HG03565 (cell line): Measurements from ENCODE around the gene TAF1D.

Source experiments
- ATAC-seq: cut with Tn5 transposase; IDR thresholded peaks from one replicate; pipeline ENCODE4 v1.9.1; 2021; ENCODE audit warnings: mild to moderate bottlenecking, moderate library complexity; ENCODE audit not compliant: unreplicated experiment

TAF1D gene

DNA sequence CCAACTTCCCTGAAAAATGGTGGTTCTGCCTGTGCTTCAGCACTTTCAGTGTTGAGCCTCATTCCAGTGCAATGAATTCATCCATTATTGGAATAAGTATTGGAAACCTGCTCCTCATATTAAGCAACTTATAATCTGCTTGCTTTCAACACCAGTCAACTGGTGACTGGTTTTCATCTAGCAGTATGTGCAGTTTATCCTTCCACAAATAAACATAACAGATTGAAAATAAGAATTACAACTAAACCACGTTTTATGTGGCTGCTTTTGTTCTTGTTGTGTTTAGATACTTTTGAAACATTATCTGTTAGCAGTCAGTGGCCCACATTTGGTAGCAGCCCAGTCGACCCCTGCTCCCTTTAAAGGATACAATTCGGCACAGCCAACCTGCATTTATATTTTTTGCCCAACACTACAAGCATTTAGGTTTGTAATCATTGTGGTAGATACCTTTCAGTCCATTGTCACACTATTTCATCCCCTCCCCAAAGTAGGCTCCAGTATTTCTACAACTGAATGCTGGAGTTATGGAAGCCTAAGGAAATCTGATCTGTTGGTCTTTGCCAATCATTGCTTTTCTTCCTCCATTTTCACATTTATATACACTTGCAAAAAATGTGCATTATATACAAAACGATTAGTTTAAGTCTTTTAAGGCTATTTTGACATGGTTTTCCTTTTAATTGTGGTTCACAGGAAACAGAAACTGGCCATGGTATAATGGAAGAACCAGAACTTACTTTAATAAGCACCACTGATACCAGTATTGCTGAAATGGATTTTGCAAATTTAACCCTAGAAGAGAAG lies 13.1 kb downstream of the TAF1D start:
- ATAC-seq, result no peak

DNA sequence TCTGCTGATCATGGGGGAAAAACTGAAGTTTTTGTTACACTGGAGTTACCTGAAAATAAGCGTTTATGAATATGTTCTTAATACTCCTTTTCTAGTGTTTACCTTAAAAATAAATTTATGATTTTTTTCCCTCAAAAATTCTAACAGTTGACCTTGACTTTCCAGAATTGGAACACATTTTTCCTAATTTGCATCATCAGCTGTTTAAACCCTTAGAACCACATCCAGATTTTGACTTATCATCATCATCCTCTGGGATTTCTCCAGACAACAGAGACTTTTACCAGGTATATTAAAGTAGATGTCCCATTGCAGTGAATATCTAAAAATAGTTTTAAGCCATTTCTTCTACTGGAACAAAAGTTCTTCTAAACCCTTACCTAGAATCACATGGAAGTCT lies 17.2 kb downstream of the TAF1D start:
- ATAC-seq, result no peak

DNA sequence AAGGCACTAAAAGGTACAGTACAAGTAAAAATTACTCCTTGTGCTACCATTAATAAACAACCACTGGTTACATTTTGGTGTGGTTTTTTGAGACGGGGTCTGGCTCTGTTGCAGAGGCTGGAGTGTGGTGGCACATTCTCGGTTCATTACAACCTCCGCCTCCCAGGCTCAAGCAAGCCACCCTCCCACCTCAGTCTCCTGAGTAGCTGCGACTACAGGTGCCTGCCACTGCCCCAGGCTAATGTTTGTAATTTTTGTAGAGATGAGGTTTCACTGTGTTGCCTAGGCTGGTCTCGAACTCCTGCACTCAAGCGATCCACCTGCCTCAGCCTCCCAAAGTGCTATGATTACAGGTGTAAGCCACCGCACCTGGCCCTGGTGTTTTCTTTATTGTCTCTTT lies 20.8 kb downstream of the TAF1D start:
- no peak for ATAC-seq

DNA sequence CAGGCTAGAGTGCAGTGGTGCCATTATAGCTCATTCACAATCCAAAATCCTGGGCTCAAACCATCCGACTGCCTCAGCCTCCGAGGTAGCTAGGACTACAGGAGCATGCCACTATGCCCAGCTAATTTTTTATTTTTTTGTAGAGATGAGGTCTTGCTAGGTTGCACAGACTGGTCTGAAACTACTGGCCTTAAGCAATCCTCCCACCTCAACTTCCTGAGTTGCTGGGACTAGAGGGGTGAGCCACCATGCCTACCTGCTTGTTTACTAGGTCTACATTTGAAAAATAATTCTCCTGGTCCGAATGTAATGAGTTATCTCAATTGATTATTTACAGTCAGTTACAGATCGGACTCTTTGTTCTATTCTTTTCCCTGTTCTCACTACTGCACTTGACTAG lies 22.0 kb downstream of the TAF1D start:
- ATAC-seq, result no peak

DNA sequence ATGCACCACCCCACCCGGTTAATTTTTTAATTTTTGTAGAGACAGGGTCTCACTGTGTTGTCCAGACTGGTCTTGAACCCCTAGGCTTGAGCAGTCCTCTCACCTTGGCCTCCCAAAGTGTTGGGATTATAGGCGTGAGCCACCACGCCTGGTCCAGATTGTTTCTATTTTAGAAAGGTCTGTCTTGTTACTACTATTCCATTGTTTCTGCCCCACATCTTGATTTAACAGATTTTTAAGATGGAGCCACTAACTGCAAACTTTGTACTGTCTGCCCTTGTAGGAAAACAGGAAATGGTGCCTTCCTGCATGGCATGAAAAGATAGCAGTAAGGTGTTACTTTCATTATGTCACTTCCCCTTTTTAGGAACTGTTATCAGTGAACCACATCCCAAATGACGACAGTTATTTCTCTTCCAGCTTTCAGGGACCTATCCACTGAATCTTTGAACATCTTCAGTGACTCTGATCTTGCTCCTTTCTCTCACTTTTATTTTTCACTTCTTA lies 23.2 kb downstream of the TAF1D start:
- peak; percentile 76 for ATAC-seq

DNA sequence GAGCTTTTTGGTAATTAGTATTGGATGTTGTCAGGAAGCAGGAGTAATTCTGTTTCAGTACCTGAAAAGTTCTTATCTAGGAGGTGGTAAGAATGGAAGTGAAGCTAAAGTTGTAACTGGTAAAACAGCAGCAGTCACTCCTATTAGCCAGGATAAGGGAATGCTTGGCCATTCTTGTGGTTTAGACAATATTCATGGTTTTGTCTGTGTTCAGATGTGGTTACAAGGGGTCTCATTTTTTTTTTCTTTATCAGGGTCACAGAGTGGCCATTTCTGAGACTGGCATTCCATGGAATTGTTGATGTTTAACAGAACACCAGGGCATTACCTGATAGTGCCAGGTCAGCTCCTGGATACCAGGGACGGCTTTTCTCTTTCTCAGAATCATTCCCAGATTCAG lies 23.8 kb downstream of the TAF1D start:
- ATAC-seq, result no peak

DNA sequence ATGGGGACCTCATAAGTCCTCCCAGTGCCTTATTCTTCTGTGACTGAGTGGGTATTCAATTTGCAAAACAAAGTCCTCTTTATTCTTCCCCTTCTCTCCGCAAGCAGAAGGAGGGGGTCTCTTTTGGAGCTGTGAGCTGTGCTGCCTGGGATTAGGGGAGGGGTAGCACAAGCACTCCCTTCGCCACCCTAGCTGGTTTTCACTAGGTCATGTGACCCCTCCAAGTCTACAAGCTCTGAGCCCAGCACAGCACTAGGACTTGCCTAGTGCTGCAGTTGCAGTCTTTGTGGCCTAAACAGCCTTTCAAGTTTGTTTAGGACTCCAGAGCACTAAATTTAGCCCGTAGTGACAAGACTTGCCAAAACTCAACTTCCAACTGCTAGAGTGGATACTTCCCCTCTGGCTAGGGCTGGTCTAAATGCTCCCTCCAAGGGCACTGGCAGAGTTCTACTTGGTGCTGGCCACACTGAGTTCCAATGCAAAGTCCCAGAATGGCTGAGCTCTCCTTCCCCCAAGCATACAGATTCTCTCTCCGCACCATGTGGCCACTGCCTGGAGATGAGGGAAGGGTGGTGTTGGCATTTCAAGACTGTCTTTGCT lies 25.4 kb downstream of the TAF1D start:
- ATAC-seq, result no peak

DNA sequence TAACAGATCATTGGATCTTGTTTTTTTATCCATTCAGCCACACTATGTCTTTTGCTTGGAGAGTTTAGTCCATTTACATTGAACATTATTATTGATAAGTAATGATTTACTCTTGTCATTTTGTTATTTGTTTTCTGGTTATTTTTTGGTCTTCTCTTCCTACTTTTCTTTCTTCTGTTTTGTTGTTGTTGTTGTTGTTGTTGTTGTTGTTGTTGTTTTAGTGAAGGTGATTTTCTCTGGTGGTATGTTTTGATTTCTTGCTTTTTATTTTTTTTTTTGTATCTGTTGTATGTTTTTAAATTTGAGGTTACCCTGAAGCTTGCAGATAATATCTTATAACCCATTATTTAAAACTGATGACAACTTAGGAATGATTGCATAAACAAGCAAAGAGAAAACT lies 28.6 kb downstream of the TAF1D start:
- ATAC-seq, result no peak

DNA sequence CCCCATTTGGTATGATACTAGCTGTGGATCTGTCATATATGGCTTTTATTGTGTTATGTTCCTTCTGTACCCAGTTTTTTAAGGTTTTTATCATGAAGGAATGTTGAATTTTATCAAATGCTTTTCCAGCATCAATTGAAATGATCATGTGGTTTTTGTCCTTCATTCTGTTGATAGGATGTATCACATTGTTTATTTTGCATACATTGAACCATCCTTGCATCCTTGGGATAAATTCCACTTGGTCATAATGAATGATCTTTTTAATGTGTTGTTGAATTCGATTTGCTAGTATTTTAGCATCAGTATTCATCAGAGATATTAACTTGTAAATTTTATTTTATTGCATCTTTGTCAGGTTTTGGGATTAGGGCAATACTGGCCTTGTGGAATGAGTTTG lies 31.1 kb downstream of the TAF1D start:
- no peak for ATAC-seq

DNA sequence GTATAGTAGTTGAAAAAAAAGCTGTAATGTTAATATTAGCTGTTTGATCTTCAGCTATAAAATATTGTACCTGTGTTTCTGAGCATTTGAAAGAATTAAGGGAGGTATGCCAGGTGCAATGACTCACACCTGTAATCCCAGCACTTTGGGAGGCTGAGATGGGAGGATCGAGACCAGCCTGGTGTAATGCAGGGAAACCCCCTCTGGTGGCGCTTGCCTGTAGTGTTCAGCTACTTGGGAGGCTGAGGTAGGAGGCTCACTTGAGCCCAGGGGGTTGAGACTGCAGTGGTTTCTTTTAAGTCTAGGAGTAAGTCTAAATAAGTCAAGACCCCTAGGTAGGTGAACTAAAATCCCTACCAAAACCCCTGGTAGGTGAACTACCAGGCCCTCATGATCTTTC lies 37.1 kb downstream of the TAF1D start:
- no peak for ATAC-seq

DNA sequence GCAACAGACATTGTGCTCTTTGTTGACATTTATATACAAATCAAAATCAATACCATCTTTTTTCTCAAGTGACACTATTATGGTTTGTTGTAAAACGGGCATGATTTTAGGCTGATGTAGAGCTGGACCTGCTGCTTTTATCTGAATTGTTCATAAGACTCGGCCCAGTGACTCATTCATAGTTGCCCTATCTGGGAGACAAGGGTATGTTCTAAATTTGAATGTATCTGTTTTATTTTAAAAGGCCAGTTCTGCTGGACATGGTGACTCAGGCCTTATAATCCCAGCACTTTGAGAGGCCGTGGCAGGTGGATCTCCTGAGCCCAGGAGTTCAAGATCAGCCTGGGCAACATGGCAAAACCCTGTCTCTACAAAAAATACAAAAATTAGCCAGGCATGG lies 40.5 kb downstream of the TAF1D start:
- ATAC-seq, result no peak

DNA sequence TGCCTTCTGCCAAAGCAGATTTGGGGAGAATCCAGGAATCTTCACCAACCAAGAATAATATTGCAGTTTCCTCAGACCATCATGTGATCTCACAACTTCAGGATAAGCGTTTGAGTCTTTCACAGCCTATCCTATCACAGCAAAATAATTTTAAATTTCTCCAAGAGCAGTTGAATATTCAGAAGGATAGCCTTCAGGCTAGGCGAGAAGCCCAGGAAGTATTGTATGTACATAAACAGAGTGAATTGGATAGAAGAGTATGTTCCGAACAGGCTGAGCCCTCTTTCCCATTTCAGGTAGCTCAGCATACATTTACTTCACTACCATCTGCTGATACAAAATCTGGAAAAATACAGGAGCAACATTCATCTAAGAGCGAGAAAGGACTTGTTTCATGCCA lies 43.7 kb downstream of the TAF1D start:
- ATAC-seq, result no peak

DNA sequence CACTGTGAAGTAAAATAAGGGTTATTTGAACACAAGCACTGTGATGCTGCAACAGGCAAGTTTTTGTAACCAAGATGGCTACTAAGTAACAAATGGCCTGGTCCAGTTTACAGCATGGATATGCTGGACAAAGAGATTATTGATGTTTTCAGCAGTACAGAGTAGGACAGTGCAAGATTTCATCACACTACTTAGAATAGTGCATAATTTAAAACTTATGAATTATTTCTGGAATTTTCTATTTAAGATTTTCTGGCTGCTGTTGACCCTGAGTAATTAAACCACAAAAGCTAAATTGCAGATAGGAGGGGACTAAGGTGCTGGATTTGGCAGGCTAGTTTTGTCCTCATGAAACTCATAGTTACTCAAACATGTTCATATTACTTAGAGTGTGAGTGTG lies 46.7 kb downstream of the TAF1D start:
- no peak for ATAC-seq

DNA sequence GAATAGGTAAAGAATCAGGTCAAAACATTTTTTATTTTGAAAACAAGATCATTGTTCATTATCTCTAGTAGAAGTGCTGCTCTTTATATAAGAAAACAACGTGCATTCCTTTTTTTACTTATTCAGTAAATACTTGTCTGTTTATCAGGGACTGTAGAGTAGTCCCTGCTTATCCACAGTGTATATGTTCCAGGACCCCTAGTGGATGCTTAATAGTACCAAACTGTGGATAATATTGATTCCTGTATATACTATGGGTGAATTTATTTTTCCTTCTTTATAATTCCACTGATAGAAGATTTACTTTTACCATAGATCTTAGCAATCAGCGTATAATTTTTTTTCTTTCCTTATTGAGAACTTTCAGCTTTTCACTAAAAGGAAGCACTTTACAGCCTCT lies 47.2 kb downstream of the TAF1D start:
- no peak for ATAC-seq

DNA sequence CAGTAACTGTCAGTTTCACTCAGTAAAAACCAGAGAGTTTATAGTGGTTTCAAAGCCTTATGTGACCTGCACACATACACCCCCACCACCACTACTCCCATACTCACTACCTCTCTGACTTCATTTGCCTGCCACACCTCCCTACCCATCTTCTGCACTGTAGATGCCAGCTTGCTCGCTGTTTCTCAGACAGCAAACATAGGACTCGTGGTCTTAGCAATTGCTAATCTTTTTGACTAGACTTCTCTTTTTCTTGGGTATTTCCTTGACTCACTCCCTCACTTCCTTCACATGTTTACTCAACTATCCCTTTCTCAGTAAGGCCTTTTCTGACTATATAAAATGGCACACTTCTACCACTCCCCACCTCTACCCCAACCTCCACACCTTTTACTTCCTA lies 52.1 kb downstream of the TAF1D start:
- ATAC-seq, result peak; percentile 70

DNA sequence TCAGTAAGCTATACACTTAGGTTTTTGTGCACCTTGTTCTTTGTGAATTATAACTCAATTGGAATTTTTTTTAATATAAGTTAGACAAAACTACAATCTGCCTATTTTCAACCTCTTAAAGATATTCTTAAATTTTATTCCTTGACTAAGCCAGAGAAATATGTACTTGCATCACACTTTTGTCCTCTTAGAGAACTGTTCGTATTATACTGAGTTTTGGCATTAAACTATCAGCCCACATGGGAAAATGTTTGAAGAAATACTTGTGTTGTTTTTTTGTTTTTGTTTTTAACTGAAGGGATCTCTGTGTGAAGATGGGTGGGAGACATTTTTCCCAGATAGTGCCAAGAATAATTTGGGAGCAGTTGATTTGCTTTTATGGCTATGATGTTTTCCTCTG lies 54.5 kb downstream of the TAF1D start:
- no peak for ATAC-seq

DNA sequence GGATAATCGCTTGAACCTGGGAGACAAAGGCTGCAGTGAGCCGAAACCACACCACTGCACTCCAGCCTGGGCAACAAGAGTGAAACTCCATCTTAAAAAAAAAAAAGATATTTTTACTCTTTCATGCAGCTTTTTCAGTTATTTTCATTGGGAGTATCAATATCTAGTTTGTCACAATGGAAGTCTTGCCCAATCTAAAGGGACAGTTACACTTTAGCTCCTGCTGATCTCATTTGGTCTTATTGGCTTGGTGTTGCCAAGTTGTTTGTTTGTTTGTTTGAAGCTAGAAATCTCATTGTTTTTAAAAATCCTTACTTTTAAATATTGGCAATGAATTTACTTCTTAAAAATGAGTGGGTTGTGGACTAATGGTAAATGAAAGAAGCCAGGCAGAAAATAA lies 55.1 kb downstream of the TAF1D start:
- no peak for ATAC-seq
